HG03354 (cell line): ENCODE data around the gene OR6K3.
"Not testable (repeated sequence)": the region's sequence is repeated elsewhere in the genome, so short reads cannot be mapped to it uniquely, and the experiment has no call there.

Experiments used
- ATAC-seq: cut with Tn5 transposase; IDR thresholded peaks from one replicate; pipeline ENCODE4 v1.9.1; 2021; ENCODE audit warnings: mild to moderate bottlenecking; ENCODE audit not compliant: unreplicated experiment, poor library complexity, severe bottlenecking

OR6K3 gene

DNA sequence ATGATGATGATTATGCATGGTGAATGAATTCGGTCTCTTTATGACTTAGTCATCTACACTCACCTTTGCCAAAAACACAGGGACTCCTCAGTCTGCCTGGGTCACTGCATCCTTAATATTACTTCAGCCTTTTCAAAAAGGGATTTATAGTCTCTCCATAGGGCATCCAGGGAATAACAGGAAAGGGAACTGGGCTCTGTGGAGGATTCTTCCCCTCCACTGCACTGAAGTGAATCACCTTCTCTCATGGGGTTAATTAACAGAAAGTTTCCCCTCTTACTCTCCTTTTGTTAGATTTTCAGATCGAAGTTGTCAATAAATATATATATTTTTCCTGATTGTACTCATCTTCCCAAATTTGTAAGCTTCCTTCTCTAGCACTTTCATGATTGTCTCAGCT lies at the start of gene OR6K3:
OR6K3 (minus strand) TSS at position 101 of the 400 bp plus-strand sequence. CDS start 2,605 bp downstream, outside the sequence.
- ATAC-seq = no peak

DNA sequence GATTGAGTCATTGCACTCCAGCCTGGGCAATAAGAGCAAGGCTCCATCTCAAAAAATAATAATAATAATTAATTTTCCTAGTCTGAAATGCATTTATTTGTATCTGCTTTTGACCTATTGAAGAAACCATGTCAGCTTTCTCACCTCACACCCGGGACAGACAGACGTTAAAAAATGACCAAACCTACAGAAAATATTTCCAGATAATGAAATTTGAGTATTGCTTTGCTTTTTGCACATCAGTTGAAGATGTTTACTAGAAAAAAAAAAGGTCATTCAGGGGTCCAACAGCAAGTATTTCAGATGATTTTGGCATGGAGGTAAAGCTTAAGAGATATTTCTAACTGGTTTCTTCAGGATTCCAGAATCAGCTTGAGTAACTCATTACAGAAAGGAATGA lies 33.9 kb upstream of the OR6K3 start, which contains the start of gene OR6K6:
OR6K6 (plus strand) TSS at position 301 of the 400 bp plus-strand sequence. CDS start 168 bp downstream, outside the sequence.
- no peak for ATAC-seq

DNA sequence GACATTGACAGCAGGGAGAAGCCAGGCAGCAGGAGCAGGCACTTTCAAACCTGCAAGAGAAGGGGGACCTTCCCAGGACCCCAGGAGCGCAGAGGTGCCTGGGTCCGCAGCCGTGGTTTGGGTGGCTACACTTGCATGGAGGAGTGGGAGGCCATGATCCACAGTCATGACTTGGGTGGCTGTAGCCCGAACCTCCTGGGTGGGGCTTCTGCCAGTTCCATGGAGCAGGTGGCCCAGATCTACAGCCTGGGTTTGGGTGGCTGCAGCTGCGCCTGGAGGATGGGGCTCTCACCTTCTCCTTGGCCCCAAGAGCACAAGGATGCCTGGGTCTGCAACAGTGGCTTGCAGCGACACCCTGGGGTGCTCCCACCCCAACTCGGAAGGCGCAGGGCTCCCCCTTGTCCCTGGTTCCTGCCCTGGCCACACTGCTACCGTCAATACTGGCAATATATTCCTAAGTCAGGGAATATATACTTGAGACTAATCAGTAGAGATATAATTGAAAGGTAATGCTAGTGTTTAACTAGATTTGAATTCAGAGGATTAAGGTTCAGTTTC lies 31.7 kb upstream of the OR6K3 start:
- ATAC-seq = no peak

DNA sequence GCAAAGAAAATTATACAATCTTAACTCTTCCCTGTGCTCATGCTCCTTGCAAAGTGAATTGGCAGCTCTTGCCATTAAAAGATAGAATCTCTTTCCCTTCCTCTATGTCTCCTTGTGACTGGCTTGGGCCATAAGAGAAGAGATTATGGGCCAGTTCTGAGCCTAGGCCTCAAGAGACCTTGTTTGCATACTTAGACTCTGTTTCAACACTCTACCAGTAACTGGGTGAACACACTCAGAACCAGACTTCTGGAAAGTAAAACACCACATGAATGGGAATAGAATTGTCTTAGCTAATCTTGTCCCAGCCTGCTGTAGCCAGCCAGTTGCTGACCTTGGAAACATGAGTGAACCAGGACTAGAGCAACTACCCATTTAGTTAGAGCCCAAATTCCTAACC lies 15.3 kb upstream of the OR6K3 start:
- ATAC-seq = no peak

DNA sequence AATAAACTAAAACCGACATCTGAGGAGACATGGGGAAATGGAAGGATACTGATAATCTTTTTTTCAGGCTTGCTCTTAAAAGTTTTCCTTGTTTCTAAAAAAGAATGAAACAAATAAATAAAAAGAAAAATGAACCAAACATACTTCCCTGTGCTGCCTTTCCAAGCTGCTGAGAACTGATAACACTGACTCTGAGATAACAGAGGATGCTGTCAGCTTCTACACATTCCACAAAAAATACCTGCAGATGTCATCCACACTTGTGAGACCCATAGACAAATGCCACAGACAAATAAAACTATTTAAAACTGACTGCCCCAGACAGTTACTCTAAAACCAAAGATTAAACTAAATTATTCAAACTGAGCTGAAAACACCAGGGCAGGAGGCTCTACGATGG lies 12.0 kb upstream of the OR6K3 start:
- no peak for ATAC-seq

DNA sequence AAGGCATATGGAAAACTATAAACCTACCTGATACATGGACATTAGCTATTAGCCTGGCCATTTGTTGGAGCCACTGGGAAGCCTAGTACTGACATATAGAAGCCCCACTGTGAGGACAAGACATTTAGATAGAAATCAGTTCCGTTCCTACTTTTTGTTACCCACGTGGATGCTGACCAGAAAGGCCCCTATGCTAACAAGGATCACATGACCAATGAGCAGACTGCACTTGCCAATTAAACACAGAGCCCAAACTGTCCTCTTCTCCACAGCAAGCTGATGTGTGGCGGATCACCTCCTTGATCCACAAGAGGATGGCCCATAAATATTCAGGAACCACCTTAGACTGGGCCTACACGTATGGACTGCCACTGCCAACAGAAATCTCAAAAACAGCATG lies 11.2 kb upstream of the OR6K3 start:
- no peak for ATAC-seq

GRCh38 chr1:158730453-158730852 lies 9.9 kb upstream of the OR6K3 start:
- ATAC-seq = no peak

DNA sequence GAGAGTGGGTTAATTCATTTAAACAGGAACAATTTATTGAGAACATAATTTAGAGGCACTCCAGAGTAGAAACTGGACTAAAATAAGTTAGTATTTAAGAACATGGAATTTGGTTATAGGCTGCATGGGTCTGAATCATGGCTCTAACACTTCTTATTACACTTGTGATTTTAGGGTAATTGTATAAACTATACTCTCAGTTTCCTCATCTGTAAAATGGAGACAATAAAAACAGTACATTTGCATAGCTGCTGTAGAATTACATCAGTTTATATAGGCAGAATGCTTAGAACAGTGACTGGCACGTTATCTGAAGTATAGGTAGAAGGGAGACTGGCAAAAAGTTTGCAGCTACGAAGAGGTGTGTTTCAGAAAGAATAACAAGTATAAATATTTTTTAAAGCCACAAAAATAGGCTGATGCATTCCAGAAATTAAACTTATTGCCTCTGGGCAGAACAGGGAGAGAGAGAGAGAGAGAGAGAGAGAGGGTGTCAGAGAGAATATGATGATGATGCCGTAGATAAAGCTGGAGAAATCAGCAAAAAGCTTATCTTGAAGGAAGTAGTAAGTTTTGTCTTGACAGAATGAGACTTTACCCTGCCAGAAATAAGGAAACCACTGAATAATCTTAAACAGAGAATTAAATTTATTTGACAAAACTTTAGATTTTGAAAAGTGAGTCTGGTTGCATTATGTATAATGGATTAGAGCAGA lies 8.1 kb upstream of the OR6K3 start:
- ATAC-seq = no peak

DNA sequence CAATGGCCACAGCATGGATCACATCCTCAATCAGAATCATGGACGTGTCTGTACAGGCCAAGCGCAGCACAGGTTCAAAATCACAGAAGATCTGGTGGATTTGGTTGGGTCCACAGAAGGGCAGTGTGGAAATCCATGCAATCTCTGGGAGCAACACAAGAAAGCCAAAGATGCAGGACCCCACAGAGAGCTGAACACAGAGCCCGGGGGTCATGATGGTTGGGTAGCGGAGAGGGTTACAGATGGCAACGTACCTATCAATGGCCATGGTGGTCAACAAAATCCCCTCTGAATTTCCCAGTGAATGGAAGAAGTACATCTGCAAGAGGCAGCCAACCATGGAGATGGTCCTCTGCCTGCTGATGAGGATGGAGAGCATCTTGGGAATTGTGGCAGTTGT lies 3.9 kb upstream of the OR6K3 start:
- no peak for ATAC-seq

DNA sequence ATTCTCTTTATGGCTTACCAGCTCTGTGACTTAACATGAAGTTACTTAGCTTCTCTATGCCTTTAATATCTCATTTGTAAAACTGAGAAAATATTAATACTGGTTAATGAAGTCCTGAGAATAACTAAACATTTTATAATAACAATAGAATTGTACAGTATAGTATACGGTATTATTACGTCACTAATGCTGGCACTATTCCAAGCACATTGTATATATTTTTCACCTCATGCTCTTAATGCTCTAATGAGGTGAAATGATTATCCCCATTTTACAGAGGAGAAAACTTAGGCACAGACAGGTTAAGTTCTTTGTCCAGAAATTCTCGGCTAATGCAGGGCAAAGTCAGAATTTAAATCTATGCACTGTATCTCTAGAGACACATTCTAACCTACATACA lies 856 bp downstream of the OR6K3 start:
- no peak for ATAC-seq

DNA sequence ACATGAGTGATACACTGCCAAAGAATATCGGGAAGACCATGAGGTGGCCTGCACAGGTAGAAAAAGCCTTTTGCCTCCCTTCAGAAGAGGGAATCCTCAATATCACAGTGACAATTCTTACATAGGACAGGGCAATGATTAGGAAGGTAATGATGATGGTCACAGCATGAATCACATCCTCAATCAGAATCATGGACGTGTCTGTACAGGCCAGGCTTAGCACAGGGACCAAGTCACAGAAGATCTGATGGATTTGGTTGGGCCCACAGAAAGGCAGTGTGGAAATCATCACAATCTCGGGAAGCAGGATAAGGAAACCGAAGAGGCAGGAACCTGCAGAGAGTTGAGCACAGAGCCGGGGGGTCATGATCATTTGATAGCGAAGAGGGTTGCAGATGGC lies 3.2 kb downstream of the OR6K3 start:
- no peak for ATAC-seq

DNA sequence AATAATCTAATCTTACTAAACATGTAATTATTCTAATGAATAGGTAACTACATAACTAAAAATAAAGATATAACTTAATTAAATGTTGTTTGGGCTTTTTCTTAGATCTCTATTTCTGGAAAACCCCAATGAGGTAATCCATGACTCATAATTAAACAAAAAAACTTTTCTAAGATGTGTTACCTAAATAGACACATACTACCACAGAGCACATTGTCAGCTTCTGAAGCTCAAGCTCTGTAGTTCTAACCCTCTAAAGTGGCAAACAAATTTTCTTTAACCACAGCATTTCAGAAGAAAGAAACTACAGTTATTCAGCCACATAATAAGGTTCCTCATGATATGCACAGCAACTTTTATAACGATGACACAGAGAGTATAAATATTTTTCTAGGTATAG lies 4.2 kb downstream of the OR6K3 start:
- ATAC-seq = no peak

- ATAC-seq = no peak
Observed at GRCh38 chr1:158714754-158715153, 5.8 kb downstream of the OR6K3 start.

DNA sequence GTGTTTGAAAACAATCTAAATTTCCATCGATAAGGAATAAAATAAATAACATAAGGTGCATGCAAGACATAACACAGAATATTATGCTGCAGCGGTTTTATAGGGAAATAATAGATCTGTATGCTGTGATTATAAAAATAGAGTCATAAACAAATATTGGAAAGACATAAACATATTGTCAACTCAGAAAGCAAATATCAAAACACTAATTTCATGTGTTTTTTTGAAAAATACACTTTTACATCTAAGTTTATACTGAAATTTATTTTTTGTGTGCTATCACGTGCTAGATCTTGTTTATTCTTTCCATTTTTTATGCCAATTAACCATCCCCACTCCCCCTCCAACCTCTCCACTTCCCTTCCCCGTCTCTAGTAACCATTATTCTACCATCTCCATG lies 9.4 kb downstream of the OR6K3 start:
- ATAC-seq = no peak

DNA sequence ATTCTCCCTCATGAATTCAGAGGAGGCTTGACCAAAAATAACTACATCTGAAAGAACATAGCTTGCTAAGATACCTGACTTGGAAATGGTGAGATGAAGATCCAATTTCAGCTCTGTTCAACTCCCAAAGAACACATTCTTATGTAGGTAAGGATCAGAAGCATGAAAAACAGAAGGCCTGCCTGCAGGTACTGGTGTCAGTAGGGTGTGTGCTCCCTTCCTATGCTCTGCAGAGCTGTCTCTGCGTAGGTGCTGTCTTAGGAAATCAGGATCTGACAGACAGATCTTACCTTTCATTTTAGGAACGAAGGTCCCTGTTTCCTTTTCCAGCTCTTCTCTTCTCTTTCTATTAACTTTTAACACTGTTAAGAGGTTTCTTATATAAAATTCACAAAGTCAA lies 14.4 kb downstream of the OR6K3 start:
- ATAC-seq = no peak

DNA sequence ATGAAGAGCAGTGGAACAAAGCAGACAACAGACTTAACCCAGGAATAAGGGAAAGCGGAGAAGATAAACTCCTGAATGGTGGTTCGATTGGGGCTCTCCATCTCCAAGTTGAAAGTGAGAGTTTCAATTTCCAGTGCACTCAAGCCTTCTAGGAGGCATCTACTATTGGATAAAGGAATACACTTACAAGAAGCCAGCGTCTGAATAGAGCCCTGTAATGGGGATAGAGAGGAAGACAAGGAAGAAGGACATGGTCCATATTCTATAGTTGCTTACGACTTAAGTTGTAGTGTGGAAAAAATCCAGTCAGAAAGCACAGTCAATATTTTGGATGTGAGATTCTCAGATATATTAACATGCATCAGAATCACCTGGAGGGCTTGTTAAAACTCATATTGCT lies 20.0 kb downstream of the OR6K3 start, which contains the start of gene OR6K2:
OR6K2 (minus strand) TSS at position 101 of the 400 bp plus-strand sequence; CDS start at position 101, 0 bp downstream.
- ATAC-seq = no peak

GRCh38 chr1:158694596-158694995 lies 25.9 kb downstream of the OR6K3 start:
- ATAC-seq = no peak

- no peak for ATAC-seq
Observed at GRCh38 chr1:158692356-158692755, 28.2 kb downstream of the OR6K3 start.

DNA sequence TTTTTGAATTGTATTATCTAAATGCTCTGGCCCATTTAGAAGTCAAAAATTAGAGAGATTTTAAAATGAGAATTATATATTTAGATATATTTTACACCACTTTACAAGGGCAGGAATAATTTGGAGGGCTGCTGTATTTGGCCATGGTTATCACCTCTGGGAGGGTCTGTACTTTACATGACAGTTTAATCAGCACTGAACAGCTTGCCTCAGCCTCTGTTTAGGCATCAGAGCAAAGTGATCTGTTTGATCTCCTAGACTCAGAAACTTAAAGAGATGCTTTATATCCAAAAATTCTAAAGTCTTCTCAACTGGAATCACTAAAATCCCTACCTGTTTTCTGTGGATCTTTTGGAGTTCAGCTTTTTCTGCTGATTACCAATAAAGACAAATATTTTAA lies 28.6 kb downstream of the OR6K3 start:
- ATAC-seq = no peak

GRCh38 chr1:158691149-158691548 lies 29.4 kb downstream of the OR6K3 start:
- ATAC-seq = not testable (repeated sequence)

GRCh38 chr1:158689875-158690274 lies 30.6 kb downstream of the OR6K3 start:
- ATAC-seq = no peak
